NCI-H774 (cell line): Measurements from ENCODE around the gene IDH1.
"Not testable (repeated sequence)": the region's sequence is repeated elsewhere in the genome, so short reads cannot be mapped to it uniquely, and the experiment has no call there.

Experiments
- DNase-seq: peaks from one replicate; lab custom pipeline; 2025; lab: John Stamatoyannopoulos, UW

IDH1 gene

GRCh38 chr2:208256849-208257813, 2.3 kb upstream of the IDH1 start:
- not testable (repeated sequence) for DNase-seq

- no peak for DNase-seq
Observed at GRCh38 chr2:208256192-208256782, 1.4 kb upstream of the IDH1 start.

GRCh38 chr2:208255557-208256106, 761 bp upstream of the IDH1 start:
- DNase-seq, result no peak

- DNase-seq, result peak; percentile 63
Observed at GRCh38 chr2:208254118-208254870, 577 bp downstream of the IDH1 start.

GRCh38 chr2:208253600-208254117, 1.2 kb downstream of the IDH1 start:
- DNase-seq, result no peak

- DNase-seq, result no peak
Observed at GRCh38 chr2:208252716-208253492, 2.0 kb downstream of the IDH1 start.

- no peak for DNase-seq
Observed at GRCh38 chr2:208251098-208251497, 3.8 kb downstream of the IDH1 start.

GRCh38 chr2:208250388-208250787, 4.5 kb downstream of the IDH1 start:
- DNase-seq, result no peak

- no peak for DNase-seq
Observed at GRCh38 chr2:208249296-208249695, 5.6 kb downstream of the IDH1 start.

GRCh38 chr2:208248601-208249000, 6.3 kb downstream of the IDH1 start:
- no peak for DNase-seq

- DNase-seq, result no peak
Observed at GRCh38 chr2:208245746-208246145, 9.1 kb downstream of the IDH1 start.

GRCh38 chr2:208244422-208244821, 10.4 kb downstream of the IDH1 start:
- no peak for DNase-seq

- no peak for DNase-seq
Observed at GRCh38 chr2:208240619-208241209, 14.2 kb downstream of the IDH1 start.

- no peak for DNase-seq
Observed at GRCh38 chr2:208239770-208240493, 14.9 kb downstream of the IDH1 start.

GRCh38 chr2:208235860-208236259, 19.0 kb downstream of the IDH1 start:
- no peak for DNase-seq

- no peak for DNase-seq
Observed at GRCh38 chr2:208234786-208235185, 20.1 kb downstream of the IDH1 start.

- DNase-seq, result no peak
Observed at GRCh38 chr2:208228476-208228875, 26.4 kb downstream of the IDH1 start.

GRCh38 chr2:208227581-208228232, 27.2 kb downstream of the IDH1 start:
- no peak for DNase-seq

GRCh38 chr2:208224802-208225201, 30.1 kb downstream of the IDH1 start:
- no peak for DNase-seq

- no peak for DNase-seq
Observed at GRCh38 chr2:208222351-208222750, 32.5 kb downstream of the IDH1 start.
